Keratinocyte (primary cell): ENCODE data around the gene TSFM. TPM values are rescaled to one million over a fixed set of nuclear protein-coding genes. Genes with fewer than 3 reads are reported as not detected.

Experiments
- DNase-seq: peaks from one replicate; pipeline ENCODE4 v3.0.0-alpha.2; 2011; ENCODE audit warnings: low read depth, missing footprints, low spot score
- FAIRE-seq: peaks from 2 replicates; lab custom pipeline; 2011; peaks lifted over from hg19 to GRCh38; lab: Jason Lieb, UNC
- H2AFZ ChIP-seq: 2 replicates; pipeline ENCODE4 v1.6.0; 2012; ENCODE audit warnings: low read length, control low read depth, inconsistent platforms; ENCODE audit not compliant: control insufficient read depth
- H3K27ac ChIP-seq: 2 replicates; pipeline ENCODE4 v1.5.1; 2011; ENCODE audit warnings: low read length; ENCODE audit not compliant: control insufficient read depth, insufficient read depth
- H3K27me3 ChIP-seq: 3 replicates; pipeline ENCODE4 v1.6.0; 2011; ENCODE audit warnings: low read length; ENCODE audit not compliant: control insufficient read depth, insufficient read depth; ENCODE audit errors: extremely low read depth
- H3K36me3 ChIP-seq, 2 experiments: 2 replicates in 1 of 2; 3 replicates in 1 of 2; pipeline ENCODE4 v1.5.1; 2011; ENCODE audit warnings: low read length in 2 of 2, mild to moderate bottlenecking in 1 of 2; ENCODE audit not compliant: control insufficient read depth in 2 of 2, insufficient read depth in 2 of 2; ENCODE audit errors: extremely low read depth in 1 of 2
- H3K4me1 ChIP-seq: 3 replicates; pipeline ENCODE4 v1.5.1; 2011; ENCODE audit warnings: low read length; ENCODE audit not compliant: control insufficient read depth, insufficient read depth; ENCODE audit errors: extremely low read depth
- H3K4me2 ChIP-seq: 3 replicates; pipeline ENCODE4 v1.6.0; 2011; ENCODE audit warnings: low read depth, low read length; ENCODE audit not compliant: control insufficient read depth, insufficient read depth; ENCODE audit errors: extremely low read depth
- H3K4me3 ChIP-seq, 3 experiments: fragments of 200-600 bp in 1 of 3; sonication (generic) in 1 of 3; 2 replicates in 2 of 3; 3 replicates in 1 of 3; pipeline ENCODE4 v1.5.1; 2011 to 2016; ENCODE audit warnings: low read length in 3 of 3, mild to moderate bottlenecking in 3 of 3, control low read depth in 2 of 3, inconsistent platforms in 1 of 3, low read depth in 1 of 3, mixed read lengths in 1 of 3, mixed run types in 1 of 3, moderate library complexity in 1 of 3; ENCODE audit not compliant: control insufficient read depth in 2 of 3, insufficient read depth in 2 of 3; ENCODE audit errors: extremely low read depth in 1 of 3
- H3K79me2 ChIP-seq: 2 replicates; pipeline ENCODE4 v1.6.0; 2012; ENCODE audit warnings: low read length; ENCODE audit not compliant: control insufficient read depth, insufficient read depth
- H3K9ac ChIP-seq: 3 replicates; pipeline ENCODE4 v1.6.0; 2011; ENCODE audit warnings: low read length; ENCODE audit not compliant: control insufficient read depth, insufficient read depth; ENCODE audit errors: extremely low read depth
- H3K9me1 ChIP-seq: 3 replicates; pipeline ENCODE4 v1.6.0; 2011; ENCODE audit warnings: low read length; ENCODE audit not compliant: control insufficient read depth, insufficient read depth; ENCODE audit errors: extremely low read depth
- H3K9me3 ChIP-seq: 2 replicates; pipeline ENCODE4 v1.5.1; 2012; ENCODE audit warnings: low read depth, low read length; ENCODE audit not compliant: control insufficient read depth
- H4K20me1 ChIP-seq: 3 replicates; pipeline ENCODE4 v1.6.0; 2011; ENCODE audit warnings: low read length; ENCODE audit not compliant: control insufficient read depth, insufficient read depth; ENCODE audit errors: extremely low read depth
- CTCF ChIP-seq, 3 experiments: IDR thresholded peaks in 1 of 3; conservative IDR thresholded peaks in 1 of 3; optimal IDR thresholded peaks in 1 of 3; 2 replicates in 2 of 3; 3 replicates in 1 of 3; pipeline versions ENCODE3 to v1.5.1; 2011; ENCODE audit warnings: low read length in 3 of 3, mild to moderate bottlenecking in 3 of 3, moderate library complexity in 2 of 3, control low read depth in 1 of 3, inconsistent platforms in 1 of 3; ENCODE audit not compliant: insufficient read depth in 2 of 3; ENCODE audit errors: extremely low read depth in 1 of 3
- EZH2 ChIP-seq: IDR thresholded peaks from one replicate; pipeline ENCODE4 v1.6.1; 2012; ENCODE audit warnings: inconsistent platforms, mild to moderate bottlenecking, low read length, moderate library complexity
- dilution Hi-C: fragments of 300-500 bp; cut with MboI; formaldehyde crosslinking; loops from one replicate; pipeline ENCODE4 v1.7.0; 2020; ENCODE audit warnings: low sequenced_read_pairs; ENCODE audit not compliant: extremely low pct_ligation_motif_present
- polyA plus RNA-seq, 5 experiments: library from polyadenylated mRNA; depleted of rRNA in 3 of 5; stranded (reverse) in 3 of 5; stranded (forward) in 1 of 5; unstranded in 1 of 5; fragments of >200 nt; gene quantifications; 1 replicate in 1 of 5; 2 replicates in 3 of 5; 3 replicates in 1 of 5; pipeline versions ENCODE4 v1.2.1 to v1.2.3, GENCODE V29; 2011 to 2012; ENCODE audit warnings: missing spikeins in 2 of 5, low read depth in 1 of 5, low replicate concordance in 1 of 5

The TSFM gene
- polyA plus RNA-seq, 1 donor (not counting 4 experiments of a cell fraction or from before 2014, with no cell fraction given), result 30.5 TPM

- Histone ChIP-seq H3K4me2 (no peak overlapping the region), H4K20me1 (no peaks in the 10 kb centered on the region), H3K4me1 (peaks cover 9% of the 10 kb centered on the region), H2AFZ (no peak overlapping the region), H3K27ac (no peak overlapping the region), H3K9me1 (no peaks in the 10 kb centered on the region), H3K36me3 (peaks cover 0 to 23% of the 10 kb centered on the region in 2 experiments), H3K9me3 (no peaks in the 10 kb centered on the region), H3K4me3 (no peak overlapping the region), H3K79me2 (no peaks in the 10 kb centered on the region), H3K27me3 (no peaks in the 10 kb centered on the region), H3K9ac (no peak overlapping the region)
- dilution Hi-C loops, result no loop called here
- DNase-seq, result no peak
- FAIRE-seq, result no peak
- TF ChIP-seq EZH2, result no peak
- TF ChIP-seq CTCF (optimal IDR thresholded peaks at IDR 0.05 in 1 of 3, IDR thresholded peaks at IDR 0.05 in 1 of 3, conservative IDR thresholded peaks at IDR 0.05 in 1 of 3; ENCODE audit: extremely low read depth in 1 of 3, insufficient read depth in 2 of 3, low read length in 3 of 3), result no peak
These were observed 28.6 kb downstream of the TSFM start for GRCh38 chr12:57811028-57811755.

GRCh38 chr12:57813111-57813970 is 30.8 kb downstream of the TSFM start:
- TF ChIP-seq EZH2 (no peak), CTCF (optimal IDR thresholded peaks at IDR 0.05 in 1 of 3, IDR thresholded peaks at IDR 0.05 in 1 of 3, conservative IDR thresholded peaks at IDR 0.05 in 1 of 3; ENCODE audit: extremely low read depth in 1 of 3, insufficient read depth in 2 of 3, low read length in 3 of 3) (no peak)
- no peaks in the 10 kb centered on the region for H3K79me2 ChIP-seq
- H3K4me1 ChIP-seq, result peaks cover 9% of the 10 kb centered on the region
- no peak overlapping the region for H3K9ac ChIP-seq
- H3K9me1 ChIP-seq, result no peaks in the 10 kb centered on the region
- no peak for DNase-seq
- H3K27me3 ChIP-seq, result no peaks in the 10 kb centered on the region
- no peak overlapping the region for H2AFZ ChIP-seq
- no peak overlapping the region for H3K4me3 ChIP-seq
- no peak overlapping the region for H3K4me2 ChIP-seq
- FAIRE-seq, result no peak
- dilution Hi-C loops, result no loop called here
- H3K27ac ChIP-seq, result no peak overlapping the region
- H4K20me1 ChIP-seq, result no peaks in the 10 kb centered on the region
- peaks cover 5 to 7% of the 10 kb centered on the region in 2 experiments for H3K36me3 ChIP-seq
- H3K9me3 ChIP-seq, result no peaks in the 10 kb centered on the region
